IPS DF 4.7 (cell line): ENCODE results near the gene LRRC4.

Experiments used
- DNase-seq: peaks from one replicate; pipeline ENCODE4 v3.0.0-alpha.2; 2013; ENCODE audit warnings: low spot score; ENCODE audit errors: extremely low read depth

The LRRC4 gene

GRCh38 chr7:128030654-128031611 lies at the start of gene LRRC4:
LRRC4 (minus strand) TSS chr7:128031437; CDS start chr7:128030640, 797 bp downstream.
- DNase-seq: no peak

GRCh38 chr7:128080169-128080568 lies 48.9 kb upstream of the LRRC4 start:
- no peak for DNase-seq

- DNase-seq: no peak
Measured at GRCh38 chr7:128078309-128078708, 47.1 kb upstream of the LRRC4 start.

- DNase-seq: no peak
Measured at GRCh38 chr7:128076796-128077271, 45.6 kb upstream of the LRRC4 start.

GRCh38 chr7:128076196-128076795 lies 45.1 kb upstream of the LRRC4 start:
- DNase-seq: no peak

- no peak for DNase-seq
Measured at GRCh38 chr7:128075242-128076095, 44.2 kb upstream of the LRRC4 start.

GRCh38 chr7:128074736-128075135 lies 43.5 kb upstream of the LRRC4 start:
- DNase-seq: no peak

- no peak for DNase-seq
Measured at GRCh38 chr7:128074336-128074735, 43.1 kb upstream of the LRRC4 start.

GRCh38 chr7:128073671-128074310 lies 42.6 kb upstream of the LRRC4 start:
- DNase-seq: no peak

GRCh38 chr7:128071801-128072200 lies 40.6 kb upstream of the LRRC4 start:
- no peak for DNase-seq

- DNase-seq: no peak
Measured at GRCh38 chr7:128071376-128071775, 40.1 kb upstream of the LRRC4 start.

- DNase-seq: no peak
Measured at GRCh38 chr7:128069373-128070364, 38.4 kb upstream of the LRRC4 start.

- no peak for DNase-seq
Measured at GRCh38 chr7:128068785-128069184, 37.5 kb upstream of the LRRC4 start.

GRCh38 chr7:128067983-128068382 lies 36.7 kb upstream of the LRRC4 start:
- DNase-seq: no peak

- no peak for DNase-seq
Measured at GRCh38 chr7:128066858-128067257, 35.6 kb upstream of the LRRC4 start.

- no peak for DNase-seq
Measured at GRCh38 chr7:128066395-128066794, 35.2 kb upstream of the LRRC4 start.

- DNase-seq: no peak
Measured at GRCh38 chr7:128065872-128066271, 34.6 kb upstream of the LRRC4 start.

GRCh38 chr7:128063088-128063487 lies 31.9 kb upstream of the LRRC4 start:
- no peak for DNase-seq

GRCh38 chr7:128060018-128060417 lies 28.8 kb upstream of the LRRC4 start:
- DNase-seq: no peak
